ENCODE results near the gene JAZF1.

- TF ChIP-seq, protein P1, sequence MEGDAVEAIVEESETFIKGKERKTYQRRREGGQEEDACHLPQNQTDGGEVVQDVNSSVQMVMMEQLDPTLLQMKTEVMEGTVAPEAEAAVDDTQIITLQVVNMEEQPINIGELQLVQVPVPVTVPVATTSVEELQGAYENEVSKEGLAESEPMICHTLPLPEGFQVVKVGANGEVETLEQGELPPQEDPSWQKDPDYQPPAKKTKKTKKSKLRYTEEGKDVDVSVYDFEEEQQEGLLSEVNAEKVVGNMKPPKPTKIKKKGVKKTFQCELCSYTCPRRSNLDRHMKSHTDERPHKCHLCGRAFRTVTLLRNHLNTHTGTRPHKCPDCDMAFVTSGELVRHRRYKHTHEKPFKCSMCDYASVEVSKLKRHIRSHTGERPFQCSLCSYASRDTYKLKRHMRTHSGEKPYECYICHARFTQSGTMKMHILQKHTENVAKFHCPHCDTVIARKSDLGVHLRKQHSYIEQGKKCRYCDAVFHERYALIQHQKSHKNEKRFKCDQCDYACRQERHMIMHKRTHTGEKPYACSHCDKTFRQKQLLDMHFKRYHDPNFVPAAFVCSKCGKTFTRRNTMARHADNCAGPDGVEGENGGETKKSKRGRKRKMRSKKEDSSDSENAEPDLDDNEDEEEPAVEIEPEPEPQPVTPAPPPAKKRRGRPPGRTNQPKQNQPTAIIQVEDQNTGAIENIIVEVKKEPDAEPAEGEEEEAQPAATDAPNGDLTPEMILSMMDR (IDR thresholded peaks at IDR 0.05), result no peak
- no peak for TF ChIP-seq EZH2 (IDR thresholded peaks at IDR 0.05; ENCODE audit: borderline replicate concordance, insufficient read depth, low read depth, low read length, poor library complexity, severe bottlenecking)
Observed at GRCh38 chr7:28086198-28086597, 94.4 kb downstream of the JAZF1 start.

Measured in B cell (primary cell).